Choroid plexus epithelial cell (primary cell): Measurements from ENCODE around the gene VRTN.
"Not testable (repeated sequence)": the region's sequence is repeated elsewhere in the genome, so short reads cannot be mapped to it uniquely, and the experiment has no call there.

Source experiments
- DNase-seq: peaks from one replicate; pipeline ENCODE4 v3.0.0-alpha.2; 2010; ENCODE audit warnings: low read depth
- H3K4me3 ChIP-seq: 2 replicates; pipeline ENCODE4 v1.5.1; 2011; ENCODE audit warnings: low read depth, mild to moderate bottlenecking, control low read depth, low read length, moderate library complexity
- CTCF ChIP-seq: conservative IDR thresholded peaks from 2 replicates; pipeline ENCODE4 v1.5.1; 2011; ENCODE audit warnings: low read depth, mild to moderate bottlenecking, control low read depth, inconsistent platforms, low read length, moderate library complexity

Gene VRTN

GRCh38 chr14:74362361-74362915 is 14.2 kb downstream of the VRTN start:
- no peak overlapping the region for H3K4me3 ChIP-seq
- peak; percentile 98 for TF ChIP-seq CTCF

GRCh38 chr14:74364271-74364880 is 16.1 kb downstream of the VRTN start:
- no peak overlapping the region for H3K4me3 ChIP-seq
- no peak for TF ChIP-seq CTCF
- DNase-seq = no peak

More at GRCh38 chr14:74362361-74362915, 14.2 kb downstream of the VRTN start:
- peak; percentile 86 for DNase-seq

GRCh38 chr14:74368026-74368425 is 19.8 kb downstream of the VRTN start:
- no peak for DNase-seq
- TF ChIP-seq CTCF = no peak
- no peak overlapping the region for H3K4me3 ChIP-seq

- no peak overlapping the region for H3K4me3 ChIP-seq
- DNase-seq = no peak
- TF ChIP-seq CTCF = no peak
Observed at GRCh38 chr14:74368441-74368840, 20.2 kb downstream of the VRTN start.

- no peak for TF ChIP-seq CTCF
- no peak for DNase-seq
- no peak overlapping the region for H3K4me3 ChIP-seq
Observed at GRCh38 chr14:74377976-74378690, 29.9 kb downstream of the VRTN start.

GRCh38 chr14:74380172-74380571 is 31.9 kb downstream of the VRTN start:
- no peak for DNase-seq
- no peak for TF ChIP-seq CTCF

GRCh38 chr14:74380845-74381244 is 32.6 kb downstream of the VRTN start:
- TF ChIP-seq CTCF = no peak
- no peak for DNase-seq
- no peak overlapping the region for H3K4me3 ChIP-seq

More at GRCh38 chr14:74380172-74380571, 31.9 kb downstream of the VRTN start:
- H3K4me3 ChIP-seq = no peak overlapping the region

- H3K4me3 ChIP-seq = not testable (repeated sequence)
Observed at GRCh38 chr14:74381571-74381970, 33.3 kb downstream of the VRTN start.

More at GRCh38 chr14:74381571-74381970, 33.3 kb downstream of the VRTN start:
- not testable (repeated sequence) for DNase-seq
